Lower lobe of right lung (tissue), 2 donors: Measurements from ENCODE around the gene TIMM44. TPM values are rescaled to one million over a fixed set of nuclear protein-coding genes. Genes with fewer than 3 reads are reported as not detected.

Source experiments
- ATAC-seq, 2 donors: fragments of 200-7000 bp; cut with Tn5 transposase; one replicate each; pipeline ENCODE4 v1.9.1; 2020 to 2022; ENCODE audit warnings: mild to moderate bottlenecking in 2 of 2, moderate library complexity in 2 of 2
- DNase-seq: peaks from one replicate; pipeline ENCODE4 v3.0.0-alpha.2; 2020
- H3K27ac ChIP-seq: fragments of 200-600 bp; one replicate; pipeline ENCODE4 v1.8.0; 2022
- H3K27me3 ChIP-seq: fragments of 200-600 bp; one replicate; pipeline ENCODE4 v1.8.0; 2022; ENCODE audit warnings: low read depth
- H3K36me3 ChIP-seq: fragments of 200-600 bp; one replicate; pipeline ENCODE4 v1.8.0; 2022; ENCODE audit warnings: mild to moderate bottlenecking
- H3K4me1 ChIP-seq: fragments of 200-600 bp; one replicate; pipeline ENCODE4 v1.8.0; 2022
- H3K4me3 ChIP-seq: fragments of 200-600 bp; one replicate; pipeline ENCODE4 v1.8.0; 2022; ENCODE audit warnings: mild to moderate bottlenecking
- H3K9me3 ChIP-seq: fragments of 200-600 bp; one replicate; pipeline ENCODE4 v1.8.0; 2022
- CTCF ChIP-seq: fragments of 200-600 bp; IDR thresholded peaks from one replicate; pipeline ENCODE4 v1.8.0; 2022; ENCODE audit warnings: antibody characterized with exemption, mild to moderate bottlenecking
- intact Hi-C: fragments of 100-400 bp; cut with DNase I; formaldehyde crosslinking; loops from one replicate; pipeline ENCODE4 v1.11.0; 2022
- total RNA-seq: library from RNA; stranded (reverse); fragmentation: NEBNext Ultra II Directional; extraction: Animal tissue kit (Norgen Biotek cat#: 25700); gene quantifications from one replicate; pipeline ENCODE4 v1.2.1, GENCODE V29; 2021
- donor health status: DM: no; HTN: yes; CAD: no; lungs with severe emphysema.

The TIMM44 gene
- total RNA-seq, 1 donor from 2014 or later: 45.2 TPM

- Histone ChIP-seq H3K27ac (no peak overlapping the region), H3K27me3 (no peaks in the 10 kb centered on the region), H3K4me1 (peaks cover 40% of the 10 kb centered on the region), H3K36me3 (peaks cover 90% of the 10 kb centered on the region), H3K9me3 (no peaks in the 10 kb centered on the region), H3K4me3 (no peak overlapping the region)
- DNase-seq: peak; percentile 10
- TF ChIP-seq CTCF: no peak
- intact Hi-C loops: no loop called here
- ATAC-seq: peak; percentile 37 to 49
These were observed 43.1 kb upstream of the TIMM44 start for GRCh38 chr19:7986321-7987113.

- intact Hi-C loops: no loop called here
- Histone ChIP-seq H3K4me3 (no peak overlapping the region), H3K9me3 (no peaks in the 10 kb centered on the region), H3K27ac (no peak overlapping the region), H3K27me3 (no peaks in the 10 kb centered on the region), H3K4me1 (peaks cover 40% of the 10 kb centered on the region), H3K36me3 (peaks cover 86% of the 10 kb centered on the region)
- ATAC-seq (no peak), DNase-seq (peak; percentile 13)
- TF ChIP-seq CTCF: no peak
These were observed 42.0 kb upstream of the TIMM44 start for GRCh38 chr19:7985481-7985911.

- intact Hi-C loops: no loop called here
- H3K27ac ChIP-seq: no peak overlapping the region
- peaks cover 35% of the 10 kb centered on the region for H3K4me1 ChIP-seq
- no peaks in the 10 kb centered on the region for H3K9me3 ChIP-seq
- no peak overlapping the region for H3K4me3 ChIP-seq
- ATAC-seq (no peak), DNase-seq (peak; percentile 30)
- no peak for TF ChIP-seq CTCF
- H3K27me3 ChIP-seq: no peaks in the 10 kb centered on the region
- peaks cover 86% of the 10 kb centered on the region for H3K36me3 ChIP-seq
These were observed 40.8 kb upstream of the TIMM44 start for GRCh38 chr19:7983995-7984837.

GRCh38 chr19:7983286-7983950, 40.0 kb upstream of the TIMM44 start:
- intact Hi-C loops: no loop called here
- H3K36me3 ChIP-seq: peaks cover 86% of the 10 kb centered on the region
- no peak for ATAC-seq
- H3K9me3 ChIP-seq: no peaks in the 10 kb centered on the region
- H3K4me3 ChIP-seq: no peak overlapping the region
- no peak for TF ChIP-seq CTCF
- no peaks in the 10 kb centered on the region for H3K27me3 ChIP-seq
- DNase-seq: peak; percentile 33
- H3K4me1 ChIP-seq: peaks cover 27% of the 10 kb centered on the region
- peak overlapping the region; percentile 27 for H3K27ac ChIP-seq

- H3K4me3 ChIP-seq: no peak overlapping the region
- intact Hi-C loops: no loop called here
- no peaks in the 10 kb centered on the region for H3K27me3 ChIP-seq
- H3K4me1 ChIP-seq: peaks cover 19% of the 10 kb centered on the region
- peak overlapping the region; percentile 27 for H3K27ac ChIP-seq
- TF ChIP-seq CTCF: no peak
- DNase-seq (peak; percentile 38), ATAC-seq (no peak)
- no peaks in the 10 kb centered on the region for H3K9me3 ChIP-seq
- H3K36me3 ChIP-seq: peaks cover 86% of the 10 kb centered on the region
These were observed 39.2 kb upstream of the TIMM44 start for GRCh38 chr19:7982651-7983099.
